ENCODE measurements around the gene AGAP1. TPM values are rescaled to one million over a fixed set of nuclear protein-coding genes. Genes with fewer than 3 reads are reported as not detected.

AGAP1 gene
- total RNA-seq, 4 donors from 2014 or later = 13.7 to 18.5 (median 17.1) TPM

DNA sequence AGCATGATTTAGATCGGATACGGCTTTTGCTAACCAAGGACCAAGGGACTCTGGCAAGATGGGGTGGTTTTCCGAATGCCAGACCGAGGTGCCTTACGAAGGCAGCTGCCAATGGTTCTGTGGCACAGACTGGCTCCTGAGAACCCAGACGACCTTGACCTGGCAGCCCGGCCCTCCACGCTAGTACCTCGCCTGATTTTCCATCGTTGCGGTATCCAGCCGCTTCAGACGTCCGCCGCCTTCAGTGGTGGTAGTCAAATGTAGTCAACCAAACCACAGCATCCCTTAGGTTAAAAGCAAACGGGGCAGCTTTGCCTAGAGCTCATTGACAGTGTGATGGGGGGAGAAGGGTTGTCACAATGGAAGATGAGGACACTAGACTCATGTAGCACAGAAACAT, 631.7 kb downstream of the AGAP1 start:
- TF ChIP-seq, protein P1, sequence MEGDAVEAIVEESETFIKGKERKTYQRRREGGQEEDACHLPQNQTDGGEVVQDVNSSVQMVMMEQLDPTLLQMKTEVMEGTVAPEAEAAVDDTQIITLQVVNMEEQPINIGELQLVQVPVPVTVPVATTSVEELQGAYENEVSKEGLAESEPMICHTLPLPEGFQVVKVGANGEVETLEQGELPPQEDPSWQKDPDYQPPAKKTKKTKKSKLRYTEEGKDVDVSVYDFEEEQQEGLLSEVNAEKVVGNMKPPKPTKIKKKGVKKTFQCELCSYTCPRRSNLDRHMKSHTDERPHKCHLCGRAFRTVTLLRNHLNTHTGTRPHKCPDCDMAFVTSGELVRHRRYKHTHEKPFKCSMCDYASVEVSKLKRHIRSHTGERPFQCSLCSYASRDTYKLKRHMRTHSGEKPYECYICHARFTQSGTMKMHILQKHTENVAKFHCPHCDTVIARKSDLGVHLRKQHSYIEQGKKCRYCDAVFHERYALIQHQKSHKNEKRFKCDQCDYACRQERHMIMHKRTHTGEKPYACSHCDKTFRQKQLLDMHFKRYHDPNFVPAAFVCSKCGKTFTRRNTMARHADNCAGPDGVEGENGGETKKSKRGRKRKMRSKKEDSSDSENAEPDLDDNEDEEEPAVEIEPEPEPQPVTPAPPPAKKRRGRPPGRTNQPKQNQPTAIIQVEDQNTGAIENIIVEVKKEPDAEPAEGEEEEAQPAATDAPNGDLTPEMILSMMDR (IDR thresholded peaks at IDR 0.05) = no peak
- no peak for TF ChIP-seq POLR2A (IDR thresholded peaks at IDR 0.05)
- intact Hi-C loops (cut with DNase I; ENCODE audit: low total_unique reads) = no loop called here
- WGBS, 2 donors = 92 to 94% methylated on average over 16 of the region's 16 CpGs
- H3K4me3 ChIP-seq (ENCODE audit: low read depth, poor library complexity, severe bottlenecking) = no peak overlapping the region
- no peak for DNase-seq (ENCODE audit: low spot score in 2 of 2)

DNA sequence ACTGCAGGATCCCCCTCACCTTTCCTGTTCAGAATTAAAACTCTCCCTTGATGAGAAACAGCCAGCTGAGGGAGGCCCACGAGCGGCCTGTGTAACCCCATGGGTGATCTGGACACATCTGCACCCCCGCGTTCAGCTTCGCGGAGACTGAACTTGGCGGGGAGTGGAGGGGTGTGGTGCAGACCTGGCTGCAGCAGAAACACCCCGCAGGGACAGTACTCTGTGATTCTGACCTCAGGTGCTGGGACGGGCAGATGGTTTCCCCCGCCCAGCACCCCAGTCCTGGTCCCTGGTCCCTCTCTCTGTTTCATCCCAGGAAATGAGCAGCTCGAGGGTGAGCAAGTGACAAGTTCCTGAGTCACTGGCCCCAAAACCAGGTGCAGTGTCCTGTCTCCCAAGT, 633.2 kb downstream of the AGAP1 start:
- WGBS, 2 donors = 84 to 85% methylated on average over 4 to 10 of the region's 11 CpGs
- TF ChIP-seq POLR2A (IDR thresholded peaks at IDR 0.05) = no peak
- TF ChIP-seq, protein P1 (IDR thresholded peaks at IDR 0.05) = no peak
- no peak overlapping the region for H3K4me3 ChIP-seq (ENCODE audit: low read depth, poor library complexity, severe bottlenecking)
- no peak for DNase-seq (ENCODE audit: low spot score in 2 of 2)
- intact Hi-C loops (cut with DNase I; ENCODE audit: low total_unique reads) = no loop called here

DNA sequence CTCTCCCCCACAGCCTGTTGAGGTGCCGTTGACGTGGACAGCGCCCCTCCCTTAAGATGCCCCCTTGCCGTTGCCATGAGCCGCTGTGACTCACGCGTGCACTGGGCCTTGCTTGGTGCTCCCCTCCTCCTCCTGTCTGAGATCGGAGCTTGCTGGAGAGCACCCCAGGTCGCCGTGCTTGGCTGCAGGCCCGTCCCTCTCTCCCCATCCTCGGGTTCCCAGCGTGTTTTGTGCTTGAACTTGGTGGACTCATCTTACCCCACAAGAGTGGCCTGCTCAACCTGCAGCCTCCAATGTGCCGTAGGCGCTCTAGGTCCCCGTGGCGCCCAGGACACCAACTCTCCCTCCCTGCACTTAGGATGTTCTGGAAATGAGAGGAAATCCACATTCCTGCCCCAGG, 634.5 kb downstream of the AGAP1 start:
- WGBS, 2 donors = 91 to 93% methylated on average over 16 to 17 of the region's 17 CpGs
- DNase-seq (ENCODE audit: low spot score in 2 of 2) = no peak
- H3K4me3 ChIP-seq (ENCODE audit: low read depth, poor library complexity, severe bottlenecking) = no peak overlapping the region
- intact Hi-C loops (cut with DNase I; ENCODE audit: low total_unique reads) = no loop called here
- TF ChIP-seq POLR2A (IDR thresholded peaks at IDR 0.05) = no peak
- TF ChIP-seq, protein P1 (IDR thresholded peaks at IDR 0.05) = no peak

DNA sequence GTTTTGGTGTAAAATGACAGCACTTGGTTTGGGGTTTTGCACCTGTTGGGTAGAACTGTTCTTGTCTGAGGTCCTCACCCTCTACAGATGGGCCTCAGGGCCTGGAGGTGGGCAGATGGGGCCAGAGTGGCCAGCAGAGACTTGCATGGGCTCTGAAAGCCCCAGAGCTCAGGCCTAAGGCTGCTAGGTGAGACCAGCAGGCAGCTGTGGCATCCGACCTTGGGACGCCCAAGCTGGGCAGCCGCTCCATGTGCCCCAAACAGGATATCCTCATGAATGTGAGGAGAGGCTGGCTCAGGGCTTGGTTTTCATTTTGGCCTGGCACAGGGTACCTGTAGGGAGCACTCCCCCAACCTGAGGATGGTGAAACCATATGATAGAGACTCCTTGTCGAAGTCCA, 636.1 kb downstream of the AGAP1 start:
- TF ChIP-seq, protein P1 (IDR thresholded peaks at IDR 0.05) = no peak
- TF ChIP-seq POLR2A (IDR thresholded peaks at IDR 0.05) = no peak
- intact Hi-C loops (cut with DNase I; ENCODE audit: low total_unique reads) = no loop called here
- WGBS, 2 donors = 92 to 97% methylated on average over 4 of the region's 4 CpGs
- no peak overlapping the region for H3K4me3 ChIP-seq (ENCODE audit: low read depth, poor library complexity, severe bottlenecking)
- no peak for DNase-seq (ENCODE audit: low spot score in 2 of 2)

DNA sequence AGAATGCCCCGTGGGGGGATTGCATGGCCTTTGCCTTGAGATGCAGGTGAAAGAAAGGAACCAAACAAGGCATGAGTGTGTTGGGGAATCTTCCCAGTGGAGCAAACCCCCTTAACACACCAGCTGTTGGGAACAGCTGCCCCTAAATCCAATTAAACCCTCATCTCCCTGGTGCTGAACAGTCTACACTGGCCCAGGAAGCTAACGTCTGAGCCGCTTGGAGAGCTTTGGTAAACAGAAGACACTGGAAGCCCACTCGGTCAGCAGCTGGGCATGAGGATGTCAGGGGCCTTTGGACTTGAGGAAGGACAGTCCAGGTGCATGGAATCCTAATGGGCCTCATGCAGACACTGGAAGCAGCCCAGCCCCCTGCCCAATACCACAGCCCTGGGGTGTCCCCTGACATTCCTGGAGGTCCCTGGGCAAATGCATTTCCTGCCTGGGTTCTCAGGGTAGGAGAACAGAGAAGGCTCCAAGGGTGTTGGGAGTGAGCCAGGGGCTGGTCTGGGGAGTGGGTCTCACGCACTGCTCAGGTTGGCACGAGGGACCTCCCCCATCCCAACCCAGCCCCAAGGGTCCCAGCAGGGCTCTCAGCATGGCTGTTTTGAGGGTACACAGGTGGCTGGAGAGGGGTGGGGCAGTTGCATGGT, 636.6 kb downstream of the AGAP1 start:
- TF ChIP-seq, protein P1 (IDR thresholded peaks at IDR 0.05) = no peak
- no peak for TF ChIP-seq POLR2A (IDR thresholded peaks at IDR 0.05)
- intact Hi-C loops (cut with DNase I; ENCODE audit: low total_unique reads) = no loop called here
- no peak for DNase-seq (ENCODE audit: low spot score in 2 of 2)
- WGBS, 2 donors = 87 to 91% methylated on average over 6 of the region's 6 CpGs
- no peak overlapping the region for H3K4me3 ChIP-seq (ENCODE audit: low read depth, poor library complexity, severe bottlenecking)
